WTC11 (cell line): ENCODE results near the gene PRKN. TPM values are rescaled to one million over a fixed set of nuclear protein-coding genes. Genes with fewer than 3 reads are reported as not detected.

ENCODE experiments used
- ATAC-seq: fragments of 200-7000 bp; cut with Tn5 transposase; 2 replicates; pipeline ENCODE4 v1.10.0; 2021; ENCODE audit warnings: mild to moderate bottlenecking, moderate library complexity
- CTCF ChIA-PET: fragments of 300-600 bp; sonication (Branson Sonifier 250); formaldehyde crosslinking; loops from one replicate; lab custom pipeline; 2021; ENCODE audit warnings: antibody characterized with exemption; lab: Charles Lee
- POLR2A ChIA-PET: fragments of 350-600 bp; sonication (Branson Sonifier 250); formaldehyde crosslinking; loops from one replicate; lab custom pipeline; 2021; ENCODE audit warnings: antibody characterized with exemption; lab: Charles Lee
- DNase-seq: peaks from one replicate; pipeline ENCODE4 v3.0.0; 2021; ENCODE audit warnings: low spot score
- H3K27ac Mint-ChIP-seq: 2 replicates; pipeline ENCODE4 v1.8.0; 2021; ENCODE audit warnings: mixed read lengths
- H3K27me3 Mint-ChIP-seq: 2 replicates; pipeline ENCODE4 v1.8.0; 2021; ENCODE audit warnings: low read depth, mild to moderate bottlenecking, moderate library complexity, mixed read lengths
- H3K36me3 Mint-ChIP-seq: 2 replicates; pipeline ENCODE4 v1.8.0; 2021; ENCODE audit warnings: mixed read lengths
- H3K4me1 Mint-ChIP-seq: 2 replicates; pipeline ENCODE4 v1.8.0; 2022; ENCODE audit warnings: mixed read lengths
- H3K4me3 Mint-ChIP-seq: 2 replicates; pipeline ENCODE4 v1.8.0; 2021; ENCODE audit warnings: mild to moderate bottlenecking, moderate library complexity, mixed read lengths
- H3K9me3 Mint-ChIP-seq: 2 replicates; pipeline ENCODE4 v1.8.0; 2021; ENCODE audit warnings: mixed read lengths
- ATF3 ChIP-seq: sonication (generic); formaldehyde crosslinking; conservative IDR thresholded peaks from 2 replicates; pipeline ENCODE4 v1.8.1; 2022; ENCODE audit warnings: mild to moderate bottlenecking, missing genetic modification reagents
- CBFB ChIP-seq: sonication (generic); formaldehyde crosslinking; IDR thresholded peaks from 2 replicates; pipeline ENCODE4 v1.8.1; 2022; ENCODE audit warnings: mild to moderate bottlenecking, low read depth, missing genetic modification reagents
- CDX4 ChIP-seq: fragments of 250-450 bp; sonication (Bioruptor Pico); IDR thresholded peaks from 2 replicates; pipeline ENCODE4 v1.9.0; 2021; ENCODE audit warnings: moderate library complexity, mild to moderate bottlenecking, inconsistent platforms, borderline replicate concordance
- CREM ChIP-seq: sonication (generic); formaldehyde crosslinking; IDR thresholded peaks from 2 replicates; pipeline ENCODE4 v1.8.1; 2022; ENCODE audit warnings: mild to moderate bottlenecking, missing genetic modification reagents, moderate library complexity
- E2F1 ChIP-seq: sonication (generic); formaldehyde crosslinking; IDR thresholded peaks from 2 replicates; pipeline ENCODE4 v1.8.0; 2022; ENCODE audit warnings: mild to moderate bottlenecking, missing genetic modification reagents
- E2F5 ChIP-seq: sonication (generic); formaldehyde crosslinking; IDR thresholded peaks from 2 replicates; pipeline ENCODE4 v1.8.1; 2022; ENCODE audit warnings: mild to moderate bottlenecking, moderate library complexity, missing genetic modification reagents
- ELF4 ChIP-seq: sonication (generic); formaldehyde crosslinking; IDR thresholded peaks from 2 replicates; pipeline ENCODE4 v1.8.1; 2022; ENCODE audit warnings: low read depth, mild to moderate bottlenecking, moderate library complexity, missing genetic modification reagents
- ERG ChIP-seq: fragments of 250-450 bp; sonication (Bioruptor Pico); IDR thresholded peaks from 2 replicates; pipeline ENCODE4 v1.8.0; 2021; ENCODE audit warnings: mild to moderate bottlenecking
- ESRRA ChIP-seq: sonication (generic); formaldehyde crosslinking; IDR thresholded peaks from 2 replicates; pipeline ENCODE4 v1.8.1; 2022; ENCODE audit warnings: mild to moderate bottlenecking, missing genetic modification reagents, borderline replicate concordance
- FOXP1 ChIP-seq: sonication (generic); formaldehyde crosslinking; IDR thresholded peaks from 2 replicates; pipeline ENCODE4 v1.8.0; 2022; ENCODE audit warnings: missing genetic modification reagents, mild to moderate bottlenecking, moderate library complexity, borderline replicate concordance
- GRHL2 ChIP-seq: fragments of 250-450 bp; sonication (Bioruptor Pico); IDR thresholded peaks from 2 replicates; pipeline ENCODE4 v1.8.0; 2022; ENCODE audit warnings: mild to moderate bottlenecking, moderate library complexity; ENCODE audit not compliant: insufficient replicate concordance, severe bottlenecking
- JAZF1 ChIP-seq: fragments of 250-450 bp; sonication (Bioruptor Pico); IDR thresholded peaks from 2 replicates; pipeline ENCODE4 v1.9.0; 2021; ENCODE audit warnings: moderate library complexity, mild to moderate bottlenecking, inconsistent platforms
- MYBL2 ChIP-seq: sonication (generic); formaldehyde crosslinking; IDR thresholded peaks from 2 replicates; pipeline ENCODE4 v1.8.1; 2023; ENCODE audit warnings: mild to moderate bottlenecking, moderate library complexity, missing genetic modification reagents
- OVOL2 ChIP-seq: fragments of 250-450 bp; sonication (Bioruptor Pico); IDR thresholded peaks from 2 replicates; pipeline ENCODE4 v1.9.0; 2021; ENCODE audit warnings: mild to moderate bottlenecking, borderline replicate concordance
- RELA ChIP-seq: sonication (generic); formaldehyde crosslinking; IDR thresholded peaks from 2 replicates; pipeline ENCODE4 v1.8.1; 2022; ENCODE audit warnings: missing genetic modification reagents, mild to moderate bottlenecking, borderline replicate concordance
- SMAD3 ChIP-seq: sonication (generic); formaldehyde crosslinking; IDR thresholded peaks from 2 replicates; pipeline ENCODE4 v1.8.0; 2022; ENCODE audit warnings: missing genetic modification reagents, mild to moderate bottlenecking, borderline replicate concordance
- TP53 ChIP-seq: sonication (generic); formaldehyde crosslinking; IDR thresholded peaks from 2 replicates; pipeline ENCODE4 v1.8.1; 2023; ENCODE audit warnings: mild to moderate bottlenecking, missing genetic modification reagents
- ZNF232 ChIP-seq: sonication (generic); formaldehyde crosslinking; IDR thresholded peaks from 2 replicates; pipeline ENCODE4 v1.8.0; 2022; ENCODE audit warnings: mild to moderate bottlenecking, missing genetic modification reagents
- ZNF416 ChIP-seq: fragments of 250-450 bp; sonication (Bioruptor Pico); IDR thresholded peaks from 2 replicates; pipeline ENCODE4 v1.9.0; 2021; ENCODE audit warnings: mild to moderate bottlenecking, inconsistent platforms
- ZNF512 ChIP-seq: sonication (generic); formaldehyde crosslinking; IDR thresholded peaks from 2 replicates; pipeline ENCODE4 v1.8.1; 2022; ENCODE audit warnings: missing genetic modification reagents, borderline replicate concordance
- ZNF671 ChIP-seq: fragments of 250-450 bp; sonication (Bioruptor Pico); IDR thresholded peaks from 2 replicates; pipeline ENCODE4 v1.8.0; 2021; ENCODE audit warnings: mild to moderate bottlenecking
- ZSCAN18 ChIP-seq: fragments of 250-450 bp; sonication (Bioruptor Pico); IDR thresholded peaks from 2 replicates; pipeline ENCODE4 v2.1.2; 2022; ENCODE audit warnings: mild to moderate bottlenecking, moderate library complexity
- total RNA-seq: library from RNA; stranded (reverse); gene quantifications from 3 replicates; pipeline ENCODE4 v1.2.3, GENCODE V29; 2021

The PRKN gene
- total RNA-seq, 1 experiment from 2014 or later, result 0.59 TPM

- no peak for TF ChIP-seq ZNF232
- TF ChIP-seq GRHL2 (CRISPR knock-in tag), result no peak
- TF ChIP-seq RELA (CRISPR knock-in tag), result no peak
- TF ChIP-seq TP53, result no peak
Measured at GRCh38 chr6:162685586-162685985, 42.0 kb downstream of the PRKN start (continued).

GRCh38 chr6:162684961-162685360 lies 42.6 kb downstream of the PRKN start:
- peaks cover 6% of the 10 kb centered on the region for H3K9me3 Mint-ChIP-seq
- ChIA-PET POLR2A (no interaction called here), CTCF (no interaction called here)
- peaks cover 22% of the 10 kb centered on the region for H3K4me1 Mint-ChIP-seq
- H3K27ac Mint-ChIP-seq, result no peak overlapping the region
- H3K36me3 Mint-ChIP-seq, result peaks cover 3% of the 10 kb centered on the region; the same call in 1 of the 2 replicates
- no peak for ATAC-seq
- H3K4me3 Mint-ChIP-seq, result no peak overlapping the region
- no peaks in the 10 kb centered on the region for H3K27me3 Mint-ChIP-seq
- no peak for TF ChIP-seq MYBL2 (CRISPR knock-in tag)
- no peak for TF ChIP-seq ZNF416 (CRISPR knock-in tag)
- no peak for TF ChIP-seq OVOL2 (CRISPR knock-in tag)
- TF ChIP-seq ZNF671 (CRISPR knock-in tag), result no peak
- no peak for TF ChIP-seq JAZF1 (CRISPR knock-in tag)
- TF ChIP-seq ERG (CRISPR knock-in tag), result no peak
- no peak for TF ChIP-seq ZNF512 (CRISPR knock-in tag)
- no peak for TF ChIP-seq CBFB
- DNase-seq, result no peak

- ATAC-seq, result no peak
- H3K27ac Mint-ChIP-seq, result no peak overlapping the region
- ChIA-PET POLR2A (no interaction called here), CTCF (no interaction called here)
- peaks cover 14% of the 10 kb centered on the region for H3K4me1 Mint-ChIP-seq
- peaks cover 6% of the 10 kb centered on the region for H3K9me3 Mint-ChIP-seq
- H3K36me3 Mint-ChIP-seq, result peaks cover 3% of the 10 kb centered on the region; the same call in 1 of the 2 replicates
- H3K27me3 Mint-ChIP-seq, result no peaks in the 10 kb centered on the region
- no peak for DNase-seq
- H3K4me3 Mint-ChIP-seq, result no peak overlapping the region
- TF ChIP-seq CDX4 (CRISPR knock-in tag) (no peak), E2F1 (CRISPR knock-in tag) (no peak), RELA (CRISPR knock-in tag) (no peak)
Measured at GRCh38 chr6:162684052-162684451, 43.5 kb downstream of the PRKN start.

- Mint-ChIP-seq H3K36me3 (peaks cover 3% of the 10 kb centered on the region; the same call in 1 of the 2 replicates), H3K27ac (no peak overlapping the region), H3K4me3 (no peak overlapping the region), H3K4me1 (peaks cover 9% of the 10 kb centered on the region), H3K27me3 (no peaks in the 10 kb centered on the region), H3K9me3 (peaks cover 6% of the 10 kb centered on the region)
- no peak for DNase-seq
- ChIA-PET POLR2A (no interaction called here), CTCF (no interaction called here)
- no peak for ATAC-seq
- TF ChIP-seq FOXP1 (CRISPR knock-in tag), result no peak
- TF ChIP-seq ATF3 (CRISPR knock-in tag), result no peak
- TF ChIP-seq ZSCAN18 (CRISPR knock-in tag), result no peak
- TF ChIP-seq ESRRA (CRISPR knock-in tag), result no peak
- TF ChIP-seq ELF4, result no peak
- no peak for TF ChIP-seq CBFB
- TF ChIP-seq CREM, result no peak
- TF ChIP-seq SMAD3 (CRISPR knock-in tag), result no peak
- TF ChIP-seq E2F5, result no peak
Measured at GRCh38 chr6:162683135-162683534, 44.4 kb downstream of the PRKN start.
